Smooth muscle cell (in vitro differentiated cells): ENCODE results near the gene MICU1. TPM values are rescaled to one million over a fixed set of nuclear protein-coding genes. Genes with fewer than 3 reads are reported as not detected.

Experiments used
- DNase-seq: peaks from one replicate; lab custom pipeline; 2025; ENCODE audit not compliant: unreplicated experiment; lab: John Stamatoyannopoulos, UW
- H2AFZ ChIP-seq: fragments of 200-600 bp; sonication (generic); 2 replicates; pipeline ENCODE4 v1.6.0; 2016; ENCODE audit warnings: antibody characterized with exemption, low read depth, mild to moderate bottlenecking
- H3F3A ChIP-seq: fragments of 200-600 bp; sonication (generic); 2 replicates; pipeline ENCODE4 v1.6.0; 2017; ENCODE audit warnings: antibody characterized with exemption, low read depth
- H3K27ac ChIP-seq: fragments of 200-600 bp; sonication (generic); 2 replicates; pipeline ENCODE4 v1.5.1; 2016; ENCODE audit warnings: low read depth, mild to moderate bottlenecking
- H3K27me3 ChIP-seq: fragments of 200-600 bp; sonication (generic); 2 replicates; pipeline ENCODE4 v1.6.1; 2016; ENCODE audit warnings: low read depth, mild to moderate bottlenecking
- H3K36me3 ChIP-seq: fragments of 200-600 bp; sonication (generic); 2 replicates; pipeline ENCODE4 v1.5.1; 2016; ENCODE audit warnings: low read depth
- H3K4me1 ChIP-seq: fragments of 200-600 bp; sonication (generic); 2 replicates; pipeline ENCODE4 v1.5.1; 2016; ENCODE audit warnings: low read depth
- H3K4me2 ChIP-seq: fragments of 200-600 bp; sonication (generic); 2 replicates; pipeline ENCODE4 v1.6.0; 2016; ENCODE audit warnings: mild to moderate bottlenecking
- H3K4me3 ChIP-seq: fragments of 200-600 bp; sonication (generic); 2 replicates; pipeline ENCODE4 v1.5.1; 2016; ENCODE audit warnings: mild to moderate bottlenecking
- H3K79me2 ChIP-seq: fragments of 200-600 bp; sonication (generic); 2 replicates; pipeline ENCODE4 v1.6.0; 2016; ENCODE audit warnings: low read depth, mild to moderate bottlenecking
- H3K9ac ChIP-seq: fragments of 200-600 bp; sonication (generic); 2 replicates; pipeline ENCODE4 v1.6.0; 2016; ENCODE audit warnings: low read depth
- H3K9me3 ChIP-seq: fragments of 200-600 bp; sonication (generic); replicated peaks from 2 replicates; pipeline ENCODE4 v1.5.1; 2016; ENCODE audit warnings: low read depth
- H4K20me1 ChIP-seq: fragments of 200-600 bp; sonication (generic); 2 replicates; pipeline ENCODE4 v1.6.0; 2016; ENCODE audit warnings: low read depth
- WGBS: methylation state at CpG from one replicate; pipeline ENCODE4 v1.1.7; 2016; ENCODE audit warnings: low lambda C conversion rate; 5-methylcytosine and 5-hydroxymethylcytosine counted together
- polyA plus RNA-seq: library from polyadenylated mRNA; unstranded; fragments of >200 nt; fragmentation: Nextera tagmentation; extraction: Ambion mirVana; gene quantifications from 2 replicates; pipeline ENCODE4 v1.2.1, GENCODE V29; 2016
- total RNA-seq: library from RNA; depleted of rRNA; stranded (reverse); fragments of >200 nt; gene quantifications from 2 replicates; pipeline ENCODE4 v1.2.3, GENCODE V29; 2014
- TF ChIP-seq, protein P1 (sequence below): fragments of 200-600 bp; sonication (generic); IDR thresholded peaks from 2 replicates; pipeline ENCODE4 v1.5.1; 2017; ENCODE audit warnings: borderline replicate concordance, mild to moderate bottlenecking, antibody characterized with exemption; ENCODE audit not compliant: insufficient read depth, poor library complexity, severe bottlenecking

Gene MICU1
- total and polyA plus RNA-seq, 2 experiments from 2014 or later = 35.0 to 35.1 TPM

DNA sequence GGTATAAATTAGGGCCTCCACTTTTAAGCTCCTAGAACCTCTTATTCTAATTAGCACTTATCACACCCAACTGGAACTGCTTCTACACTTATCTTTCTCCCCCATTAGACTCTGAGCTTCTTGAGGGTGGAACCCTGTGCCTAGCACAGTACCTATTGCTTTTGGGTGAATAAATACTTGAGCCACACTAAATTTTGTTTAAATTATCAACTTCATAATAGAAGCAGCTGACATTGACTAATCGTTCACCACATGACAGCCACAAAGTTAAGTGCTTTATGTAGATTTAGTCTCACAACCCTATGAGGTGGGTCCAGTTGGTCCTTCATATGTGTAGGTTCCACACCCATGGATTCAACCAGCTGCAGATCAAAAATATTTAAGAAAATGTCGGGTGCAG, 235.1 kb downstream of the MICU1 start:
- no peak overlapping the region for H3K9ac ChIP-seq
- H4K20me1 ChIP-seq = no peaks in the 10 kb centered on the region
- no peaks in the 10 kb centered on the region for H3K4me1 ChIP-seq
- no peaks in the 10 kb centered on the region for H3F3A ChIP-seq
- no peaks in the 10 kb centered on the region for H3K79me2 ChIP-seq
- H3K36me3 ChIP-seq = no peaks in the 10 kb centered on the region
- no peak overlapping the region for H3K4me2 ChIP-seq
- H3K27me3 ChIP-seq = no peaks in the 10 kb centered on the region
- no peak overlapping the region for H2AFZ ChIP-seq
- WGBS = 94% methylated on average over 2 of the region's 2 CpGs
- no peaks in the 10 kb centered on the region for H3K9me3 ChIP-seq
- DNase-seq = no peak
- H3K27ac ChIP-seq = no peak overlapping the region
- H3K4me3 ChIP-seq = no peak overlapping the region
- TF ChIP-seq, protein P1, sequence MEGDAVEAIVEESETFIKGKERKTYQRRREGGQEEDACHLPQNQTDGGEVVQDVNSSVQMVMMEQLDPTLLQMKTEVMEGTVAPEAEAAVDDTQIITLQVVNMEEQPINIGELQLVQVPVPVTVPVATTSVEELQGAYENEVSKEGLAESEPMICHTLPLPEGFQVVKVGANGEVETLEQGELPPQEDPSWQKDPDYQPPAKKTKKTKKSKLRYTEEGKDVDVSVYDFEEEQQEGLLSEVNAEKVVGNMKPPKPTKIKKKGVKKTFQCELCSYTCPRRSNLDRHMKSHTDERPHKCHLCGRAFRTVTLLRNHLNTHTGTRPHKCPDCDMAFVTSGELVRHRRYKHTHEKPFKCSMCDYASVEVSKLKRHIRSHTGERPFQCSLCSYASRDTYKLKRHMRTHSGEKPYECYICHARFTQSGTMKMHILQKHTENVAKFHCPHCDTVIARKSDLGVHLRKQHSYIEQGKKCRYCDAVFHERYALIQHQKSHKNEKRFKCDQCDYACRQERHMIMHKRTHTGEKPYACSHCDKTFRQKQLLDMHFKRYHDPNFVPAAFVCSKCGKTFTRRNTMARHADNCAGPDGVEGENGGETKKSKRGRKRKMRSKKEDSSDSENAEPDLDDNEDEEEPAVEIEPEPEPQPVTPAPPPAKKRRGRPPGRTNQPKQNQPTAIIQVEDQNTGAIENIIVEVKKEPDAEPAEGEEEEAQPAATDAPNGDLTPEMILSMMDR = no peak

DNA sequence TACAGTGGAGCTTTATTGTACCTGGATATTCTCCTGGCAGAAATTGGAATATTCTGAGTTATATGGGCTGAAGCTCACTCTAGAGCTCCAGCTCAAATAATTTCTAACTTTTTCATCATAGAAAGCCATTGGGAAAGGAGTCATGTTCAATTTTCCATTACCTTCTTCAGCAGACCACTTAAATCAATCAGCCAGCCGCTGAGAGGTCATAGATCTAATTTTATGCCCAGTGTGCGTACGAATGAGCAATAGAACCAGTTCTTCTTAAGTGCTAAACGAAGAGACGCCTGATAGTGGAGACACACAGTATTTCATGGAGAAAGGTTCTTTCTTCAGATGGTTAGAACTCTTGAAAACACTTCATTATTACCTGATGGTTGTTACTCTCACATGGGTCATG, 236.2 kb downstream of the MICU1 start:
- Histone ChIP-seq H3F3A (no peaks in the 10 kb centered on the region), H3K79me2 (no peaks in the 10 kb centered on the region), H3K9me3 (no peaks in the 10 kb centered on the region), H3K27ac (no peak overlapping the region), H3K27me3 (no peaks in the 10 kb centered on the region), H3K36me3 (no peaks in the 10 kb centered on the region), H3K9ac (no peak overlapping the region), H4K20me1 (no peaks in the 10 kb centered on the region), H3K4me1 (no peaks in the 10 kb centered on the region), H2AFZ (no peak overlapping the region), H3K4me2 (no peak overlapping the region), H3K4me3 (no peak overlapping the region)
- no peak for DNase-seq
- TF ChIP-seq, protein P1 = no peak
- WGBS = 95% methylated on average over 5 of the region's 5 CpGs

DNA sequence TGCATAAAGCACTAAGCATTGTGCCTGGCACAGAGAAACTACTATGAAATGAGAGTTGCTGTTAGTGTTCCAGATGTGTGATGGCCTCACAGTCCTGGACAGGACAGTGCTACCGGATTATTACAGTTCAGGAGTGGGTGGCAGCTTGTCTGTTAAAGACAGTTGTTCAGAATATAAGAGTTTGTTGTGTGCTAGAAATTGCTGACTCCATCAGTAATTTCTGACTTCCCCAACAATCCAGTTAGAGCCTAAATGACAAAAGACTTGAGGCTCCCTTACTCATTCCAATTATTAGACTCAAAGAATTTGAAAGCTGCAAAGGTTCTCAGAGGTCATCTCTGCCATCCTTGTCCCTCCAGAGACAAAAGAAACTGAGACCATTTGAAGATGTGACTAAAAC, 236.9 kb downstream of the MICU1 start:
- Histone ChIP-seq H3K4me3 (no peak overlapping the region), H3K79me2 (no peaks in the 10 kb centered on the region), H3K4me2 (no peak overlapping the region), H3K4me1 (no peaks in the 10 kb centered on the region), H3K9ac (no peak overlapping the region), H3K27me3 (no peaks in the 10 kb centered on the region), H4K20me1 (no peaks in the 10 kb centered on the region), H3K9me3 (no peaks in the 10 kb centered on the region), H3F3A (no peaks in the 10 kb centered on the region), H2AFZ (no peak overlapping the region), H3K36me3 (no peaks in the 10 kb centered on the region), H3K27ac (no peak overlapping the region)
- 86% methylated on average over 1 of the region's 1 CpG for WGBS
- TF ChIP-seq, protein P1 = no peak
- no peak for DNase-seq

DNA sequence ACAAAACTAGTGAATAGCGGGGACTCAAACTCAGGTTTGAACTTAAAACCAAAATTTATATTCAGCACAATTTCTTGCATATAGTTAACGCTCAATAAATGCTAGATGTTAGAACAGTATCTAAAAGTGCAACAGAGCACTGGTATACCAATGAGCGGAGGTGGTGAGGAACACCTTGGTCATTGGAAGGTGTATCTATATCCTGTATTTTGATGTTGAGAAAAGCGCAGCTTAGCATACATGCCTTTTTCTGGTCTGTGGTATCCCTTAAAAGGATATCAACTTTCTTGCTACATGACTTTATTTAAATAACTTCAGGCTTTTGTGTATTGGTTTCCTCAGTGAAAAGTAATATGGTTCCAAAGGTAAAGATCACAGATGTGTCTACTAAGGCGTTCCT, 237.8 kb downstream of the MICU1 start:
- no peaks in the 10 kb centered on the region for H3K79me2 ChIP-seq
- H3K36me3 ChIP-seq = no peaks in the 10 kb centered on the region
- 98% methylated on average over 5 of the region's 5 CpGs for WGBS
- H3K4me1 ChIP-seq = no peaks in the 10 kb centered on the region
- no peak overlapping the region for H2AFZ ChIP-seq
- no peak overlapping the region for H3K27ac ChIP-seq
- H3K4me3 ChIP-seq = no peak overlapping the region
- no peak for DNase-seq
- H4K20me1 ChIP-seq = no peaks in the 10 kb centered on the region
- H3K9ac ChIP-seq = no peak overlapping the region
- no peaks in the 10 kb centered on the region for H3K9me3 ChIP-seq
- no peaks in the 10 kb centered on the region for H3K27me3 ChIP-seq
- no peaks in the 10 kb centered on the region for H3F3A ChIP-seq
- TF ChIP-seq, protein P1 = no peak
- H3K4me2 ChIP-seq = no peak overlapping the region
